RWPE1 (cell line): Measurements from ENCODE around the gene SUGP1.

Source experiments
- CTCF ChIA-PET: fragments of 350-600 bp; sonication (Branson Sonifier 250); formaldehyde crosslinking; extraction: SDS; loops from one replicate; lab custom pipeline; 2021; lab: Yijun Ruan, JAX
- POLR2A ChIA-PET: fragments of 400-600 bp; formaldehyde crosslinking; extraction: SDS; loops from one replicate; lab custom pipeline; 2020; ENCODE audit warnings: antibody characterized with exemption; ENCODE audit not compliant: low non-redundant PET; lab: Yijun Ruan, JAX
- DNase-seq: peaks from one replicate; pipeline ENCODE4 v3.0.0; 2012; ENCODE audit warnings: low spot score
- H3K27ac ChIP-seq: fragments of 450-650 bp; 2 replicates; pipeline ENCODE4 v1.5.1; 2017
- CTCF ChIP-seq: fragments of 450-650 bp; conservative IDR thresholded peaks from 2 replicates; pipeline ENCODE4 v1.5.1; 2017; ENCODE audit warnings: low read depth, mild to moderate bottlenecking

Gene SUGP1

GRCh38 chr19:19321141-19321577 lies 850 bp upstream of the SUGP1 start:
- no peak for TF ChIP-seq CTCF
- DNase-seq, result no peak
- POLR2A ChIA-PET, result interaction anchor here (0.6 kb wide), 1 partner anchor 11 kb away, joined by 3 read pairs; no protein-coding TSS in a partner anchor
- CTCF ChIA-PET, result interaction anchor here (1.2 kb wide), 1 partner anchor 17 kb away, joined by 5 read pairs; no protein-coding TSS in a partner anchor
- H3K27ac ChIP-seq, result peak overlapping the region; percentile 86

DNA sequence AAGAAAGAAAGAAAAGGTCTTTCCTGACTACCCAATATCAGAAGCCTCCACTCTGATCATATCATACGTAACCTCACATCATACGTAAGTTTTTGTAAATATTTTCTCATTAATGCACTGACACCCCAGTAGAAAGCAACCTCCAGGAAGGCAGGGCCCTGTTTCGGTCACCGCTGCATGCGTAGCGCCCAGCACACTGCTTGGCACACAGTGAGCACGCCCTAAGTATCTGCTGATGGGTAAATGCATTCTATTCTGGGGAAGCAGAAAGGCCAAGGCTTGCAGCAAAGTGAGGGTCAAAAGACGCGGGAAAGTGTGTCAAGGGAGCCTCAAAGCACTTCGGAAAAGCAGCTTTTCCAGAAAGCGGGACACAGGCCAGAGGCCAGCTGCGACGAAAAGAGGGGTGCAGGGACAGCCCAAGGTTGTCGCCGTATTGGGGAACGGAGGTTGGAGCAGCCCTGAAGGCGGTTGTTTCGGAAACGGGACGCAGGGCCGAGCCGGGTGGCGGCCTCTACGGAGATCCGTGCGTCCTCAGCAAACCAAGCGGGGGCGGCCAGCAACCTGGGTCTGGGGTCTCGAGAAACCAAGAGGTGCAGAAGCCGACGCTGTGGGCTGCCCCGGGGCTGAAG lies 463 bp downstream of the SUGP1 start:
- ChIA-PET CTCF (interaction anchor here (0.5 to 0.7 kb wide), 2 partner anchors 123 to 161 kb away, joined by 3 to 4 read pairs; no protein-coding TSS in a partner anchor), POLR2A (no interaction called here)
- no peak for TF ChIP-seq CTCF
- peak overlapping the region; percentile 86 for H3K27ac ChIP-seq
- DNase-seq, result no peak

DNA sequence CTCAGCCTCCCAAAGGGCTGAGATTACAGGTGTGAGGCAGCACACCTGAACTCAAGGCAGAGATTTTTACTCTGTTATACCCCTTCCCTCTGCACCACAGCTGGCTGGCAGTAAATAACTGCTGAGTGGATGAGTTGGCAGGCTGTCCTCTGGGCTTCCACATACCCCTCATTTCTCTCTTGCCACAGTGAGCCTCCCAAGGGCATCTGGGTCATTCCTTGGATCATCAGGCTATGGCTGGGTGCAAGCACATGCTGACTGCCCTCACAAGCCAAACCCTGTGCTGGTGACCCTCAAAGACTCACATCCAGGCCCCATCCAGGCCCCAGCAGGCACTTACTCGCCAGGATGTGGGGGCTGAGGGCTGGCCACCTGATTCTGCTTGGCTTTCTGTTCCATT lies 4.2 kb downstream of the SUGP1 start:
- peak overlapping the region; percentile 28; the same call in 1 of the 2 replicates for H3K27ac ChIP-seq
- ChIA-PET CTCF (interaction anchor here (0.8 kb wide), 1 partner anchor 10 kb away, joined by 3 read pairs; no protein-coding TSS in a partner anchor), POLR2A (interaction anchor here (0.6 kb wide), 1 partner anchor 590 kb away, joined by 3 read pairs; no protein-coding TSS in a partner anchor)
- TF ChIP-seq CTCF, result no peak
- DNase-seq, result no peak

DNA sequence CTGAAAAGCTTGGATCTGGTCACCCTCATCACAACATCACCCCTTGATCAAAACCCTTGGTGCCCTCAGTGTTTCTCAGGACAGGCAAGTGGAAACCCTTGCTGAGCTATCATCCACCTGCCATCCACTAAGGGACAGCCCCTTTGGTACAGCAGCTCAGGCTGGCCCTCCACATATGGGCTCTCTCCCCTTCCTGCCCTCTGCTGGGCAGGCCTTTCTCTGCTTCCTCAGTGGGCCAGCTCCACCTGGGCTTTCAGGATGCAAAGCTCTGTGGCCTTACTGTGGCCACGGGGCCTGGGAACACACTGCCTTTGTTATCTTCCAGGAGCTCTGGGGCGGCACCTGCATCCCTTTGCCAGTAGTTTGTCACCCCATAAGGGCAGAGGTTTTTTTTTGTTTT lies 4.9 kb downstream of the SUGP1 start:
- no peak for DNase-seq
- CTCF ChIA-PET, result interaction anchor here (0.6 to 0.8 kb wide), 2 partner anchors 11 to 16 kb away, joined by 3 to 4 read pairs; no protein-coding TSS in a partner anchor

GRCh38 chr19:19308373-19308772 lies 11.9 kb downstream of the SUGP1 start:
- TF ChIP-seq CTCF, result no peak
- POLR2A ChIA-PET, result no interaction called here
- CTCF ChIA-PET, result no interaction called here
- no peak for DNase-seq
- H3K27ac ChIP-seq, result no peak overlapping the region

More for the DNA sequence above, 4.9 kb downstream of the SUGP1 start:
- POLR2A ChIA-PET, result no interaction called here
- H3K27ac ChIP-seq, result peak overlapping the region; percentile 28; the same call in 1 of the 2 replicates
- no peak for TF ChIP-seq CTCF

DNA sequence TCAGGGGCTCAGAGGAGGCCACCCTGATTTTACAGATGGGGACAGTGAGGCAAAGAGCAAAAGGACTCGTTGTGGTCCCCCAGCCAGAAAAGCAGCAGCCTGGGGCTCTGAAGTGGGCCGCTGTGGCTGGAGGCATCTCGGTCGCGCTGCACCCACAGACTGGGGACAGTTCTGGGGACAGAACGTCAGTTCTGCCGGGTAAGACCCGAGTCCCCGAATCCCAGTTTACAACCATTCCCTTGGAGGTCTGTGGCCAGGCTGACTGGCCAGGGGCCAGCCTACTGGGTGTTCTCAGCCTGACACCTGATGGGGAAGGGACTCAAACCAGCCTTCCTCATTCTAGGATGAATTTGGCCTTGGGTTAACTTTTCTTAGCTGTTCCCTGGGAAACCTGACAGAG lies 14.1 kb downstream of the SUGP1 start:
- CTCF ChIA-PET, result no interaction called here
- POLR2A ChIA-PET, result no interaction called here
- no peak for TF ChIP-seq CTCF
- H3K27ac ChIP-seq, result no peak overlapping the region
- DNase-seq, result no peak
